Type B pancreatic cell (in vitro differentiated cells): ENCODE measurements around the gene PKIG. TPM values are rescaled to one million over a fixed set of nuclear protein-coding genes. Genes with fewer than 3 reads are reported as not detected.
"Not testable (repeated sequence)": the region's sequence is repeated elsewhere in the genome, so short reads cannot be mapped to it uniquely, and the experiment has no call there.

ENCODE experiments used
- DNase-seq: peaks from one replicate; pipeline ENCODE4 v3.0.0; 2021; ENCODE audit warnings: mixed read lengths; ENCODE audit not compliant: unreplicated experiment; ENCODE audit errors: extremely low spot score
- H3K27ac Mint-ChIP-seq: 2 replicates; pipeline ENCODE4 v1.8.0; 2021; ENCODE audit warnings: mild to moderate bottlenecking, mixed read lengths
- H3K27me3 Mint-ChIP-seq: 2 replicates; pipeline ENCODE4 v1.8.0; 2021; ENCODE audit warnings: mixed read lengths
- H3K36me3 Mint-ChIP-seq: 2 replicates; pipeline ENCODE4 v1.8.0; 2021; ENCODE audit warnings: mixed read lengths
- H3K4me1 Mint-ChIP-seq: one replicate; pipeline ENCODE4 v1.8.0; 2021; ENCODE audit warnings: mixed read lengths; ENCODE audit not compliant: unreplicated experiment
- H3K4me3 Mint-ChIP-seq: 2 replicates; pipeline ENCODE4 v1.8.0; 2021; ENCODE audit warnings: mild to moderate bottlenecking, mixed read lengths
- H3K9me3 Mint-ChIP-seq: 2 replicates; pipeline ENCODE4 v1.8.0; 2021; ENCODE audit warnings: mixed read lengths
- CTCF ChIP-seq: fragments of 200-600 bp; sonication (generic); conservative IDR thresholded peaks from 2 replicates; pipeline ENCODE4 v1.5.0; 2021; ENCODE audit warnings: antibody characterized with exemption, mild to moderate bottlenecking
- total RNA-seq: library from RNA; stranded (reverse); gene quantifications from 2 replicates; pipeline ENCODE4 v1.2.1, GENCODE V29; 2021; ENCODE audit warnings: low replicate concordance

Gene PKIG
- total RNA-seq, 1 donor from 2014 or later, result 24.3 TPM

GRCh38 chr20:44585057-44585963 lies 2.9 kb downstream of the PKIG start:
- Mint-ChIP-seq H3K27ac (no peak overlapping the region), H3K9me3 (no peaks in the 10 kb centered on the region), H3K36me3 (peaks cover 4% of the 10 kb centered on the region), H3K4me1 (peaks cover 34% of the 10 kb centered on the region), H3K4me3 (no peak overlapping the region), H3K27me3 (peaks cover 3% of the 10 kb centered on the region)
- TF ChIP-seq CTCF, result no peak
- DNase-seq, result no peak

GRCh38 chr20:44586289-44586911 lies 4.0 kb downstream of the PKIG start:
- DNase-seq, result no peak
- H3K9me3 Mint-ChIP-seq, result no peaks in the 10 kb centered on the region
- peaks cover 3% of the 10 kb centered on the region for H3K27me3 Mint-ChIP-seq
- no peak for TF ChIP-seq CTCF
- peaks cover 29% of the 10 kb centered on the region for H3K4me1 Mint-ChIP-seq
- H3K4me3 Mint-ChIP-seq, result no peak overlapping the region
- H3K27ac Mint-ChIP-seq, result no peak overlapping the region
- peaks cover 4% of the 10 kb centered on the region for H3K36me3 Mint-ChIP-seq

- TF ChIP-seq CTCF, result no peak
- no peak for DNase-seq
- H3K27ac Mint-ChIP-seq, result no peak overlapping the region
- H3K9me3 Mint-ChIP-seq, result no peaks in the 10 kb centered on the region
- peaks cover 4% of the 10 kb centered on the region for H3K36me3 Mint-ChIP-seq
- peaks cover 3% of the 10 kb centered on the region for H3K27me3 Mint-ChIP-seq
- H3K4me1 Mint-ChIP-seq, result peaks cover 20% of the 10 kb centered on the region
- no peak overlapping the region for H3K4me3 Mint-ChIP-seq
These were observed 4.9 kb downstream of the PKIG start for GRCh38 chr20:44587035-44587980.

- H3K27me3 Mint-ChIP-seq, H3K4me3 Mint-ChIP-seq, H3K27ac Mint-ChIP-seq, DNase-seq, H3K9me3 Mint-ChIP-seq, H3K36me3 Mint-ChIP-seq: not testable (repeated sequence)
- H3K4me1 Mint-ChIP-seq, result peaks cover 12% of the 10 kb centered on the region
These were observed 5.9 kb downstream of the PKIG start for GRCh38 chr20:44588321-44588720.

GRCh38 chr20:44589537-44589936 lies 7.2 kb downstream of the PKIG start:
- TF ChIP-seq CTCF, result no peak
- Mint-ChIP-seq H3K27me3 (peaks cover 3% of the 10 kb centered on the region), H3K27ac (no peak overlapping the region), H3K36me3 (peaks cover 4% of the 10 kb centered on the region), H3K9me3 (no peaks in the 10 kb centered on the region), H3K4me3 (no peak overlapping the region), H3K4me1 (peaks cover 11% of the 10 kb centered on the region)
- no peak for DNase-seq
